Fibroblast of the aortic adventitia (primary cell): ENCODE data around the gene GPX7. TPM values are rescaled to one million over a fixed set of nuclear protein-coding genes. Genes with fewer than 3 reads are reported as not detected.
A peak's percentile ranks its signal among the peaks of the same experiment; 100 is the strongest.

Experiments used
- DNase-seq: peaks from one replicate; pipeline ENCODE4 v3.0.0-alpha.2; 2010; ENCODE audit warnings: low read depth
- H3K4me3 ChIP-seq: 2 replicates; pipeline ENCODE4 v1.5.1; 2011; ENCODE audit warnings: low read depth, mild to moderate bottlenecking, control low read depth, low read length, moderate library complexity
- CTCF ChIP-seq: IDR thresholded peaks from 2 replicates; pipeline ENCODE4 v1.5.1; 2011; ENCODE audit warnings: mild to moderate bottlenecking, low read length, control low read depth, inconsistent platforms; ENCODE audit not compliant: insufficient read depth
- total RNA-seq: library from RNA; depleted of rRNA; stranded (reverse); fragments of >200 nt; gene quantifications from 2 replicates; pipeline ENCODE4 v1.2.3, GENCODE V29; 2012; ENCODE audit warnings: low replicate concordance

The GPX7 gene
- 10.8 and 31.0 TPM in 2 replicates for total RNA-seq

- TF ChIP-seq CTCF: no peak
- peak; percentile 55 for DNase-seq
- H3K4me3 ChIP-seq: peak within 1 kb of the TSS; percentile 61
Measured at GRCh38 chr1:52601991-52602855, at the start of gene GPX7. GPX7 (plus strand) TSS chr1:52602371; CDS start chr1:52602410, 39 bp downstream.

- DNase-seq: peak; percentile 72
- TF ChIP-seq CTCF: no peak
- H3K4me3 ChIP-seq: peak within 1 kb of the TSS; percentile 85
Measured at GRCh38 chr1:52552505-52553361, 49.4 kb upstream of the GPX7 start, which contains the start of gene TUT4. TUT4 (minus strand) TSS chr1:52553092; CDS start chr1:52526280, 26,812 bp downstream.

- no peak for TF ChIP-seq CTCF
- peak; percentile 80 for DNase-seq
- peak overlapping the region; percentile 85 for H3K4me3 ChIP-seq
Measured at GRCh38 chr1:52553362-52554266, 48.6 kb upstream of the GPX7 start.

- H3K4me3 ChIP-seq: peak overlapping the region; percentile 85
- no peak for DNase-seq
- TF ChIP-seq CTCF: no peak
Measured at GRCh38 chr1:52554267-52554640, 47.9 kb upstream of the GPX7 start.

GRCh38 chr1:52554756-52555155, 47.4 kb upstream of the GPX7 start:
- no peak overlapping the region for H3K4me3 ChIP-seq
- no peak for TF ChIP-seq CTCF
- DNase-seq: peak; percentile 15
